GM04504 (cell line): Measurements from ENCODE around the gene HPN.

ENCODE experiments used
- DNase-seq: peaks from one replicate; pipeline ENCODE4 v3.0.0-alpha.2; 2012; ENCODE audit warnings: low read depth

HPN gene

DNA sequence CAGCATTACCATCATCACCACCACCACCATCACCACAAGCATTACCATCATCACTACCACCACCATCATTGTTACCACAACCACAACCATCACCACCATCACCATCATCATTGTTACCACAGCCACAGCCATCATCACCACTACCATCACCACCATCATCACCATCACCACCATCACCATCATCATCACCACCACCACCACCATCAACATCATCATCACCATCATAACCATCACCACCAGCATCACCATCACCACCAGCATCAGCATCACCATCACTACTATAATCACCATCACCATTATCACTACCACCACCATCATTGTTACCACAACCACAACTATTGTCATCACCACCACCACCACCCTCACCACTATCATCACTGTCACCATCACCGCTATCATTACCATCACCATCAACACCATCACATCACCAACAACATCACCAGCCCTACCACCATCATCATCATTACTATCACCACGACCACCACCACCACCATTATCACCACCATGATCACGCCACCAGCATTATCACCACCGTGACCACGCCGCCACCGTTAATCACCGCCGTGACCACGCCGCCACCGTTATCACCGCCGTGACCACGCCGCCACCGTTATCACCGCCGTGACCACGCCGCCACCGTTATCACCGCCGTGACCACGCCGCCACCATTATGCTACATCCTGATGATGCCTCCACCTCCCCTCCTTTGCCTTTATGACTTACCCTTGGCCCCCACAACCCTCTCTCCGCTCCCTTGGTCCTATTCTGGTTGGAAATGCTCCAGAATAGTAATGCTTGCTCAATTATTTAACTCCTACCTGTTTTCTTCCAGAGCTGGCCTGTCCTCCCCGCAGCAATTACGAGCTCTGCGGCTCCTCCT is 64.1 kb downstream of the HPN start:
- no peak for DNase-seq

DNA sequence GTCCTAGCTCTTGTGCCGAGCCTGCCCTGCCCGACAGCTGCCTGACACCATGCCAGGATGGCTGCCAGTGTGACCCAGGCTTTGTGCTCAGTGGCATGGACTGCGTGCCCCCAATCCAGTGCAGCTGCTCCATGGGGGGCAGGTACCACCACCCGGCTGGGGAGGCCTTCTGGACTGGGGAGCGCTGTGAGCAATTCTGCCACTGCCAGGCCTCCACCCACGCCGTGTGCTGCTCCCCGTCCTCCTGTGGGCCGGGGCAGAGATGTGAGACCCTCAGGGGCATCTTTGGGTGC is 64.7 kb downstream of the HPN start:
- DNase-seq = no peak

DNA sequence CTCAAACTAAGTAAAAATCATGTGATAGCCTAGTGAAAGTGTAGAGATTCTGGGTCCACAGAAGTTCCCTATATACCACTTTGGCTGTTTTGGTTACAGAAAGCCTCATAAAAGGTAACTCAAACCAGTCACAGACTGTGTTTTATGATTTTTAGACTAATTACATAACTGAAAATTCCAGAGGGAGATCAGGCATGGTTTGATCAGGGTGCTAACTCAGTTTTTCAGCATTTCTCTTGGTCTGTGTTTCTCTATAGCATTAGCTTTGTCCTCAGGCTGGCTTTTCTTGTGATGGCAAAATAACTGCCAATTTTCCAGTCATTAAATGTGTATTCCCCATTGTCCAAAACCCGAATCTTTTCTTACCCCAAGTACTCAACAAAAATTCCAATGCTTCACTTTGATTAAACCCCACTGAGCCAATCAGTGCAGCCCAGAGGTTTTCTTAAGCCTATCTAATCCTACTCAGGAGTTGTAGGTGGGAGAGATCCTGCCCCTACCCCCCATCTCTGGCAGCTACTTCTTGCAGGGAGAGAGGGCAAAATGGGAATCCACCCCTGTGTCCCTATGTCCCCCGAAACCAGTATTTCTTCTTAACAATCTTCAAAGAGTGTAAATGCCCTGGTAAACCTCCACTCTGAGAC is 65.5 kb downstream of the HPN start:
- no peak for DNase-seq

DNA sequence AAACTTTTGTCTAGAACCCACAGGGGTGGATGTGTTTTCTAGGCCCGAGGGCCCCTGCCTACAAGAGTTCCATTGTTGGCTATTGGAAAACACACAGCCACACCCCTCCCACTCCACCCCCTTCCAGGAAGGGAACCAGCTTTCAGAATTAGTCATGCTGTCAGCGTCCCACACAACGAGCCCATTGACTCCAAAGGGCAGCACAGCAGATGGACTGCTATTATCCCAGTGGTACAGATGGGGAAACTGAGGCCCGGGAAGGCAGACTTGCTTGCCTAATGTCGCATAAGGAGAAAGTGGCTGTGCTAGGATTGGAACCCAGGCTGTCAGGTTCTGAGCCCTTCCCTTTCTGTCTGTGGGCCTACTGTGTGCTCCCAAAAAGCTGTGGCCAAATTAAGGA is 66.0 kb downstream of the HPN start:
- no peak for DNase-seq

DNA sequence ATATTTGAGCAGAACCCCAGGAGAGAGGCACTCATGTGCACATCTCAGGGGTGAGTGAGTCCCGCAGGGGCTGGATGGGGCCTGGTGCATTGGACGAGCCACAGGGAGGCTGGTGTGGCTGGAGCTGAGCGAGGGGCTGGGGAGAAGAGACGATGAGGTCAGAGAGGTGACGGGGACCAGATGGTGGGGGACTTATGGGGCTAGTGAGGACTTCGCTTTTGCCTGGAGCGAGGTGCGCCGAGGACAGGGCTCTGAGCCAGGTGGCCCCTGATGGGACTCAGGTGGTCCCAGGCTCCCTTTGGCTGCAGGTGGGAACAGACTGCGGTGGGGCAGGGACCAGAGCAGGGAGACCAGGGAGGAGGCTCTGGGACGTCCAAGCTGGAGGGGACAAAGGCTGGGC is 67.2 kb downstream of the HPN start:
- no peak for DNase-seq

DNA sequence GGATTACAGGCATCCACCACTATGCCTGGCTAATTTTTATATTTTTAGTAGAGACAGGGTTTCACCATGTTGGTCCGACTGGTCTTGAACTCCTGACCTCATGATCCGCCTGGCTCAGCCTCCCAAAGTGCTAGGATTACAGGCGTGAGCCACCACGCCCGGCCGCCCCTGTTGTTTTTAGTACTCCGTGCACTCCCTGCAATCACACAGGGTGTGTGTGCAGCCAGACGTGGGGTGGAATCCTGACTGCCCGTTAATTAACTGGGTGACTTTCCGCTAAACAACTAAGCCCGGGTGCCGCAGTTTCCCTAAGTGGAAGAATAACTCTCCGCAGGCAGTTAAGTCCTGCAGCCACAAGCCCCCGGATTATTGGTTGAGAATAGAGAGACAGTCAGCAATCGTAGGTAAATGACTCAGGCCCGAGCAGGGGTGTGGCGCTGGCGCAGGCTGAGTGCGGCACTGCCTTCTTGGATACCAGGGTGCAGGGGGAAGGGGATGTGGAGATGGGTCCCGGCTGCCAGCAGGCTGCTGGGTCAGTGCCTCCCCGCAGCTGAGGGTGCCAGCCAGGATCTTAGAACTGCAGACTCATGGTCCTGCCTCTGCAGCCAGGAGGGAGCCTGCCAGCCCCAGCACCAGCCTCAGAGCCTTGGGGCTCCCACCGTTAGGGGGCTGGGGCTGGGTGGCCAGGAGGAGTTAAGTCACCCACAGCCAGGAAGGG is 68.0 kb downstream of the HPN start:
- no peak for DNase-seq

DNA sequence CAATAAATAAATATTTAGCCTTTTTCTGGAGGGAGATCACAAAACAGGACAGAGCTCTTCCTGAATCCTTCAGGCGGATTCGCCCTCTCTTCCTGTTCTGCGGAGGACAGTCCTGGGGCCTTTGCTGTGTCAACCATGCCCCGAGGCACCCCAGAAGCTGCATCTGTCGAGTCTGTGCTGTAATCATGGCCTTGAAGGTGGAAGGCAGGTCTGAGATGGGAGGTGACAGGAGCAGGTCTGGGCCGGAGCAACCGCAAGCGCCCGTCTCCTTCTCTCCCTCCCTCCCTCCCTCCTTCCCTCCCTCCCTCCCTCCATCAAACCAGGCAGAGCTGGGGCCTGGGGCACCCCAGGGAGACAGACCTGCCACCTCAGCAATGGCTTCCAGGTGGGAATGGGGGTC is 69.5 kb downstream of the HPN start:
- no peak for DNase-seq

DNA sequence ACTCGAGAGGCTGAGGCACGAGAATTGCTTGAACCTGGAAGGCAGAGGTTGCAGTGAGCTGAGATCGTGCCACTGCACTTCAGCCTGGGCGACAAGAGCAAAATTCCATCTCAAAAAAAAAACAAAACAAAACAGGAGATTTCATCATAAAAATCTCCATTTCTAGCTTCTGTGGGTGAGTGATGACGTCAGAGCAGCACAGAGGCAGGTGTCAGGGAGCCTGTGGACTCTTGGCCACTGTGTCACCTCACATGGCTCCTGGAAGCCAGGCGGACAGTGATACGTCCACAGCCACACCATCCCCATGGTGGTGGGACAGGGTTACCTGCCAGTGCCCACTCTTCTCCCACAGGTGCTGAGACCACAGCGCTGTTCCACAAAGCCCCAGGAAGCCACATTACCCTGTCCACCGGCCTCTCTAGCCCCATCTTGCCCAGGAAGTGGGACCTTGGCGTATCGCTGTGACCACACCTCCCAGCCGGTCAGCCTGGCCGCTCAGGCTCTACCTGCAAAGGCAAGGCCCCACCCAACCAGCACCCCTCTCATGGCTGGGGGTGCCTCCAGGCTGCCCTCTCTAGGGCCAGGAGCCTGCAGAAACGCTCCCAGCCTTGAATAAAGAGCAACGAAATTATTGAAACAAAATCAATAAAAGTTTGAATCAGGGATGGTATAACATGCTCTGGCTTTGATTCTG is 71.6 kb downstream of the HPN start:
- no peak for DNase-seq

DNA sequence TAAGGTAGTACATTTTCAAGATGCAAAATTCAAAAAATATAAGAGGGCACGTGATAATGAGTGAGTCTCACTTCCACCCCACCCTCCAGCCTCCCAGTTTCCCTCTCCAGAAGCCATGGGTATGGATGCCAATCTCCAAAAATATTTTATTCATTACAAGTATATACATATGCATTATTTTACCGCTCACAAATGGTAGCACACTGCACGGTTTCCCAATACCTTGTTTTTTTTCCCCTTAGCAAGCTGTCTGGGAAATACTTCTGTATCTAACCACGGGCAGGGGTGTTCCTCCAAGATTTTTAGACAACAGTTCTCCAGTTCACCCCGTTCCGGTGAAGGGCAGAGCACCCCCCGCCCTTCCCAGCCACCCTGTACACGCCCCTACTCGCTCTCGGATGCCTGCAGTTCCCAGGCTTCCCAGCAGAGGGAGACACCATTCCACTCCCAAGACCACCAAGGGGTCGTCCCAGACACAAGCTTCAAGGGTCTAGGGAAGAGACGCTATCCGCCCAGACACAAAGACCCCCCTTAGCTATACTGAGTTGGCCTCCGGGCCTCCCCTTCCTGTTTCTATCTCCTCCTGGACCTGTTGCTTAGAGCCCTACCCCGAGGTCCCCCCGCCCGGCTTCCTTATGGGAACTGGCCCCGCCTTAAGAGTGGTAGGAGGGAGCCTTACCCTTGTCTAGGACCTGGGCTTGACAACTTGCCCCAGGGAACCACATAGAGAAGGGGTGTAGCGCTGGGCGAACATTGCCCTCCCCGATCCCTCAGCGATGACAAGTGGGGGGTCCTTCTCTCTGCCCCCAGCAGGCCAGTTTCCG is 73.0 kb downstream of the HPN start:
- DNase-seq = no peak

DNA sequence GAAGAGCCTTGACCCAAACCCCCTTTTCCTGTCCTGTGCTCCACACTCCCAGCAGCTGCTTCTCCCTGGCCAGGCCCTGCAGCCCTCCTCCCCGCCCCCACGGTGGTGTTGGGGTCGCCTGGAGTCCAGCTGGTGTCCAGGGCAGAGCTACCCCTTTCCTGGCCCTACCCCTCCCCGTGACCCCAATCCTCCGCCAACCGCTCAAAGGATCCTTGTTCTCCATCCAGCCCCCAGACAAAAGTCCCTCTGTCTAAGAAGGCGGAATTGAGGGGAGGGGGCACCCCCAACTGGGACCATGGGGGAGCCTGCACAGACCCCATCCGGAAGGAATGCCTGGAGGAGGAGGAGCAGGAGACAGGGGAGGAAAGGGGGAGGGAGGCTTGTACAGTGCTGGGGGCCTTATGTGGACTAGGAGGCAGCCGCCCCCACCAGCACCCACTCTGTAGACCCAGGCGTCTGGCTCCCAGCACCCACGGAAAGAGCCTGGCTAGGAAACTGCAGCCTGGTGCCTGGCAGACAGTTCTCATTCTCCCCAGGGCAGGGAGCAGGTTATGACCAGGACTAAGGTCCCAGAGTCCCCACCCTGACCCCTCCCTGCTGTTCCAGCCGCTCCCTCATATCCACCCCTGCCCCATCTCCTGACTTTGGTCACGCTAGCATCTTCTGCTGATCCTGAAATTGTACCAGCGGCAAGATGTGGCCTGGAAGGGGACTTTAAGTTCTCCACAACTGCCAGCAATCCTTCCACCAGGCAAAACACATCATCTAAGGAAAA is 73.8 kb downstream of the HPN start, which contains the start of gene FXYD3:
TSS of gene FXYD3 (plus strand) at position 647 of the 775 bp plus-strand sequence. CDS start 3,554 bp downstream, outside the sequence.
- no peak for DNase-seq
